Measurements from ENCODE around the gene ROS1. TPM values are rescaled to one million over a fixed set of nuclear protein-coding genes. Genes with fewer than 3 reads are reported as not detected.

ROS1 gene
- total and polyA plus RNA-seq, 4 experiments from 2014 or later: not detected

GRCh38 chr6:117397536-117398227 lies 28.1 kb downstream of the ROS1 start:
- no peaks in the 10 kb centered on the region for H3K9me3 Mint-ChIP-seq
- H3K4me1 Mint-ChIP-seq: no peaks in the 10 kb centered on the region
- Histone ChIP-seq H3K4me1 (ENCODE audit: insufficient read depth, low read length) (no peaks in the 10 kb centered on the region), H3K36me3 (ENCODE audit: insufficient read depth, low read length) (no peaks in the 10 kb centered on the region), H3K27me3 (ENCODE audit: insufficient read depth, low read length) (no peaks in the 10 kb centered on the region), H3K9me3 (ENCODE audit: control insufficient read depth in 1 of 2, low read length in 2 of 2) (no peaks in the 10 kb centered on the region), H3K4me3 (ENCODE audit: low read length in 2 of 2) (no peak overlapping the region), H3K27ac (ENCODE audit: low read depth, low read length) (no peak overlapping the region)
- ChIA-PET POLR2A (ENCODE audit: partially characterized antibody) (no interaction called here), CTCF (ENCODE audit: partially characterized antibody) (interaction anchor here (1.5 kb wide), 1 partner anchor 8 kb away, joined by 3 read pairs; no protein-coding TSS in a partner anchor)
- H3K36me3 Mint-ChIP-seq: no peaks in the 10 kb centered on the region
- H3K4me3 Mint-ChIP-seq: no peak overlapping the region
- H3K27me3 Mint-ChIP-seq: peaks cover 8 to 9% of the 10 kb centered on the region in 2 donors
- no peak overlapping the region for H3K27ac Mint-ChIP-seq
- intact Hi-C loops (cut with micrococcal nuclease): no loop called here
- no peak for DNase-seq

DNA sequence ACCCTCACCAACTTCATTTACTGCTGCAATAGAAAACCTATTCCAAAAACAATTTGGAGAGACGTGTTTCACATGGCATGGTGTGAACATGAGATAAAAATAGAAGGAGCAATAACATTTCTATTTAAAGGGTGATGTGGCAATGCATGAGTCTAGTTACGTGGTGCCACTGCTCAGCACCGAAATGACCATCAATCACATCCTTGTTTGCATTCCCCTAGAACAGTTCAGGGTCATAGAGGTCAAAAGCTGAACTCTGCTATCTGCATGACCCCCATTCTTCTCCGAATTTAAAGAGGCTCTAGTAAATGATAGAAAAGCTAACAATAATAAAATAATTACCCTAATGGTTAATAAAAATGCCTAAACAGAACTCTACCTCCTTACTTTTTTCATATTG lies 29.5 kb downstream of the ROS1 start:
- ChIA-PET POLR2A (ENCODE audit: partially characterized antibody) (no interaction called here), CTCF (ENCODE audit: partially characterized antibody) (interaction anchor here (1.5 kb wide), 1 partner anchor 9 kb away, joined by 3 read pairs; no protein-coding TSS in a partner anchor)
- Mint-ChIP-seq H3K9me3 (no peaks in the 10 kb centered on the region), H3K27me3 (peaks cover 9 to 11% of the 10 kb centered on the region in 2 donors), H3K27ac (no peak overlapping the region), H3K4me3 (no peak overlapping the region), H3K4me1 (no peaks in the 10 kb centered on the region), H3K36me3 (no peaks in the 10 kb centered on the region)
- H3K4me1 ChIP-seq (ENCODE audit: insufficient read depth, low read length): no peaks in the 10 kb centered on the region
- no peak overlapping the region for H3K27ac ChIP-seq (ENCODE audit: low read depth, low read length)
- no peak overlapping the region for H3K4me3 ChIP-seq (ENCODE audit: low read length in 2 of 2)
- H3K9me3 ChIP-seq (ENCODE audit: control insufficient read depth in 1 of 2, low read length in 2 of 2): no peaks in the 10 kb centered on the region
- intact Hi-C loops (cut with micrococcal nuclease): no loop called here
- no peaks in the 10 kb centered on the region for H3K36me3 ChIP-seq (ENCODE audit: insufficient read depth, low read length)
- DNase-seq: no peak
- H3K27me3 ChIP-seq (ENCODE audit: insufficient read depth, low read length): no peaks in the 10 kb centered on the region

- Histone ChIP-seq H3K27ac (ENCODE audit: low read depth, low read length) (no peak overlapping the region), H3K27me3 (ENCODE audit: insufficient read depth, low read length) (no peaks in the 10 kb centered on the region), H3K36me3 (ENCODE audit: insufficient read depth, low read length) (no peaks in the 10 kb centered on the region), H3K4me1 (ENCODE audit: insufficient read depth, low read length) (no peaks in the 10 kb centered on the region), H3K4me3 (ENCODE audit: low read length in 2 of 2) (no peak overlapping the region), H3K9me3 (ENCODE audit: control insufficient read depth in 1 of 2, low read length in 2 of 2) (no peaks in the 10 kb centered on the region)
- Mint-ChIP-seq H3K9me3 (no peaks in the 10 kb centered on the region), H3K4me3 (no peak overlapping the region), H3K27ac (no peak overlapping the region), H3K27me3 (peaks cover 9 to 12% of the 10 kb centered on the region in 2 donors), H3K4me1 (no peaks in the 10 kb centered on the region), H3K36me3 (no peaks in the 10 kb centered on the region)
- DNase-seq: no peak
- ChIA-PET CTCF (ENCODE audit: partially characterized antibody) (no interaction called here), POLR2A (ENCODE audit: partially characterized antibody) (no interaction called here)
- intact Hi-C loops (cut with micrococcal nuclease): no loop called here
Observed at GRCh38 chr6:117395164-117395563, 30.6 kb downstream of the ROS1 start.

- H3K27me3 Mint-ChIP-seq: peaks cover 9 to 11% of the 10 kb centered on the region in 2 donors
- H3K36me3 Mint-ChIP-seq: no peaks in the 10 kb centered on the region
- H3K4me3 Mint-ChIP-seq: no peak overlapping the region
- Histone ChIP-seq H3K4me1 (ENCODE audit: insufficient read depth, low read length) (no peaks in the 10 kb centered on the region), H3K9me3 (ENCODE audit: control insufficient read depth in 1 of 2, low read length in 2 of 2) (no peaks in the 10 kb centered on the region), H3K27ac (ENCODE audit: low read depth, low read length) (no peak overlapping the region), H3K4me3 (ENCODE audit: low read length in 2 of 2) (no peak overlapping the region), H3K36me3 (ENCODE audit: insufficient read depth, low read length) (no peaks in the 10 kb centered on the region), H3K27me3 (ENCODE audit: insufficient read depth, low read length) (no peaks in the 10 kb centered on the region)
- intact Hi-C loops (cut with micrococcal nuclease): no loop called here
- POLR2A ChIA-PET (ENCODE audit: partially characterized antibody): no interaction called here
- no peak for DNase-seq
- H3K9me3 Mint-ChIP-seq: no peaks in the 10 kb centered on the region
- CTCF ChIA-PET (ENCODE audit: partially characterized antibody): no interaction called here
- no peaks in the 10 kb centered on the region for H3K4me1 Mint-ChIP-seq
- no peak overlapping the region for H3K27ac Mint-ChIP-seq
Observed at GRCh38 chr6:117393045-117393444, 32.7 kb downstream of the ROS1 start.

DNA sequence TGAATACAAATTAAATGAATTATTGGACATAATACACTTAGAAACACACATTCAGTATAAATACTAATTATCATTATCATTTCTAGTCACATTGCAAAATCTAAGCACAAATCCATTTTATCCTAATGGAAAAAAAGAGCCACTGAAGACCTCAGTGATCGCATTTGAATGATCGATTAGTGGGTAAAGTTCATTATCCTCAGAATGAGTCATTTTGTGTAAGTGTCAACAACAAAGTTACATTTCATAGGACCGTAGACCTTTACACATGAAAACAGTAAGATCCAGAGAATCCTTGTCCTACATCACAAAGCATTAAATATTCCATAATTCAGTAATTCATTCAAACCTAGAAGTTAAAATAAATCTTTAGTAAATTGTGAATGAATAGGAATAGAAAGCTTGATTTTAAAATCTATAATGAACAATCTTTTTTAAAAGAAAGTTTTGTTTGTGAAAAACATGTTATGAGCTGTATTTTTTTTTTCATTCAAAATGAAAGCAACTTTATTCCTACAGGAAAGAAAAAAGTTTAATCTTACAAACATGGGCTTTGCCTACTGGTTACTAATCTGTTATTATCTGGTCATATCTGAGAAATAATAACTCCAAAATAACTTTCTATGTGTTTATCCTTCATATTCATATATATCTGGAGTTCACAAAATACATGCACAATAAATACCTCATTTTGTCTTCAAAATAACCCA lies 33.7 kb downstream of the ROS1 start:
- Histone ChIP-seq H3K36me3 (ENCODE audit: insufficient read depth, low read length) (no peaks in the 10 kb centered on the region), H3K9me3 (ENCODE audit: control insufficient read depth in 1 of 2, low read length in 2 of 2) (no peaks in the 10 kb centered on the region), H3K4me1 (ENCODE audit: insufficient read depth, low read length) (no peaks in the 10 kb centered on the region), H3K27me3 (ENCODE audit: insufficient read depth, low read length) (no peaks in the 10 kb centered on the region), H3K4me3 (ENCODE audit: low read length in 2 of 2) (no peak overlapping the region), H3K27ac (ENCODE audit: low read depth, low read length) (no peak overlapping the region)
- peaks cover 9 to 13% of the 10 kb centered on the region in 2 donors for H3K27me3 Mint-ChIP-seq
- ChIA-PET CTCF (ENCODE audit: partially characterized antibody) (no interaction called here), POLR2A (ENCODE audit: partially characterized antibody) (no interaction called here)
- DNase-seq: no peak
- no peaks in the 10 kb centered on the region for H3K4me1 Mint-ChIP-seq
- no peaks in the 10 kb centered on the region for H3K36me3 Mint-ChIP-seq
- H3K4me3 Mint-ChIP-seq: no peak overlapping the region
- intact Hi-C loops (cut with micrococcal nuclease): no loop called here
- no peaks in the 10 kb centered on the region for H3K9me3 Mint-ChIP-seq
- no peak overlapping the region for H3K27ac Mint-ChIP-seq

DNA sequence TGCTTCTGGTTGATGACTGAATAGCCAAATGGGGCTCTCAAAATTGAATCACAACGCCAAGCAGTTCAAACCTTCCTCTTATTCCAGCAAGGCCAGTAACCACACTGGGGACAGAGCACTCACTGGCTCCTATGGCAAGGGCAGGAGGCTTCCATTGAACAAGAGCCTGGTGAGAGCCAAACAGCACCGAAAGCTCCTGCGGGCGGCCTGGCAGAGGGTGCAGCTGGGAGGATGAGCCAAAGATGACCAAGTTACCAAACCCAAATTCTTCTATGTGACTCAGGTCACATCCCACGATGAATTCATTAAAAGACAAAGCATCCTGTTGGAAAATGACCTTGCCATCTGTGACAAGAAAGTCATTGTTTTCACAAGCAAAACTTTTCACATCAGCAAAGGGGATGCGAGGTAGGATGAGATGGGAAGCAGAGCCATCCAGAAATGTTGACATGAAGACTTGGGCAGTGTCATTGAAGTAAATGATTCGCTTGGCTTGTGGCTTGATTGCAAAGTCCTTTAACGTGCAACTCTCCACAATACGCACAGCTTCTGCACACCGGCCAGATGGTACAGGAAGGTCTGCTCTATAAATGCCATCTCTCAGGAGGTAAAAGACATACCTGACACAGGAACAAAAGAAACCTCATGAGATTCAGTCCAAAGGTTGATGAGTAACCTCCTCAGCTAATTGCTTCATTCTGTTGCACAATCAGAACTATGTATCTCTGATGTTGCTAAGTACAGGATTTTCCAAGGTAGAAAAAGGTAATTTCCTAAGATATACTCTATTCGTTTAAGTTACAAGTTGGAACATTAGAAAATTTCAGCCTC lies 36.3 kb downstream of the ROS1 start:
- Histone ChIP-seq H3K4me1 (ENCODE audit: insufficient read depth, low read length) (no peaks in the 10 kb centered on the region), H3K27ac (ENCODE audit: low read depth, low read length) (no peak overlapping the region), H3K4me3 (ENCODE audit: low read length in 2 of 2) (no peak overlapping the region), H3K27me3 (ENCODE audit: insufficient read depth, low read length) (no peaks in the 10 kb centered on the region), H3K9me3 (ENCODE audit: control insufficient read depth in 1 of 2, low read length in 2 of 2) (no peaks in the 10 kb centered on the region), H3K36me3 (ENCODE audit: insufficient read depth, low read length) (no peaks in the 10 kb centered on the region)
- H3K27me3 Mint-ChIP-seq: peaks cover 7 to 11% of the 10 kb centered on the region in 2 donors
- H3K27ac Mint-ChIP-seq: no peak overlapping the region
- no peaks in the 10 kb centered on the region for H3K9me3 Mint-ChIP-seq
- POLR2A ChIA-PET (ENCODE audit: partially characterized antibody): no interaction called here
- intact Hi-C loops (cut with micrococcal nuclease): no loop called here
- H3K4me3 Mint-ChIP-seq: no peak overlapping the region
- CTCF ChIA-PET (ENCODE audit: partially characterized antibody): interaction anchor here (1.5 kb wide), 1 partner anchor 11 kb away, joined by 3 read pairs; no protein-coding TSS in a partner anchor
- no peaks in the 10 kb centered on the region for H3K4me1 Mint-ChIP-seq
- DNase-seq: no peak
- H3K36me3 Mint-ChIP-seq: no peaks in the 10 kb centered on the region

DNA sequence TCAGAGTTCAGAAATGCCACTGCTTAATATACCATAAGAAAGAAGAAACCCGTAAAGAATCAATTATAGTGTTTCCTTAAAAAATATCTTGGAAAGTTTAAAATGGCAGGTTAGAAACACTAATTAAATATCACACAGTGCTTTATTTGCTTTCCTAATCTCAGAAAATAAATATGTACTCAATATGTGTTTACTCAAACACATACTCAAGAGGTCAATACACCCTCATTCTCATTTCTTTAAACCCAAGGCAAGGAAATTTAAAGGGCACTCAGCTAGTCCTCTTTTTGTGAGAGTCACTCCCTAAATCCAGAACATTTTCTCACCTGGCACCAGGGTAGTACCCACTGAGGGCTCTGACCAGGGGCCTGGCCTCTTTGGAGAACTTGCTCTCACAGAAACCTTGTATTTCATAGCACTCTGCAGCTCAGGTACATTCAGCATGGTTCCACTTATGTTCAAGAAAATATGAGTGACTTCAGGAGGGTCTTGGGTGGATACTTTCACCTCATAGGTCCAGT lies 38.2 kb downstream of the ROS1 start:
- no peak for DNase-seq
- CTCF ChIA-PET (ENCODE audit: partially characterized antibody): interaction anchor here (1.5 kb wide), 1 partner anchor 12 kb away, joined by 3 read pairs; no protein-coding TSS in a partner anchor
- no peaks in the 10 kb centered on the region for H3K4me1 Mint-ChIP-seq
- no peaks in the 10 kb centered on the region for H3K27me3 ChIP-seq (ENCODE audit: insufficient read depth, low read length)
- no peak overlapping the region for H3K27ac ChIP-seq (ENCODE audit: low read depth, low read length)
- no peak overlapping the region for H3K4me3 Mint-ChIP-seq
- POLR2A ChIA-PET (ENCODE audit: partially characterized antibody): no interaction called here
- H3K36me3 Mint-ChIP-seq: no peaks in the 10 kb centered on the region
- no peaks in the 10 kb centered on the region for H3K4me1 ChIP-seq (ENCODE audit: insufficient read depth, low read length)
- peaks cover 5 to 10% of the 10 kb centered on the region in 2 donors for H3K27me3 Mint-ChIP-seq
- H3K27ac Mint-ChIP-seq: no peak overlapping the region
- no peaks in the 10 kb centered on the region for H3K36me3 ChIP-seq (ENCODE audit: insufficient read depth, low read length)
- H3K9me3 Mint-ChIP-seq: peaks cover 0 to 2% (median 0%) of the 10 kb centered on the region in 8 donors
- H3K9me3 ChIP-seq (ENCODE audit: control insufficient read depth in 1 of 2, low read length in 2 of 2): no peaks in the 10 kb centered on the region
- intact Hi-C loops (cut with micrococcal nuclease): no loop called here
- H3K4me3 ChIP-seq (ENCODE audit: low read length in 2 of 2): no peak overlapping the region
